Right lobe of liver (tissue), 6 donors: ENCODE results near the gene CBFA2T2. TPM values are rescaled to one million over a fixed set of nuclear protein-coding genes. Genes with fewer than 3 reads are reported as not detected.

ENCODE experiments used
- ATAC-seq, 4 donors: fragments of 200-7000 bp; cut with Tn5 transposase; one replicate each; pipeline ENCODE4 v1.9.1; 2020; ENCODE audit warnings: mild to moderate bottlenecking in 4 of 4, moderate library complexity in 4 of 4
- DNase-seq, 3 donors: peaks; one replicate each; pipeline ENCODE4 v3.0.0-alpha.2; 2020
- H3K27ac ChIP-seq, 3 donors: fragments of 200-600 bp; one replicate each; pipeline ENCODE4 v1.8.0; 2022
- H3K27me3 ChIP-seq, 2 donors: fragments of 200-600 bp; one replicate each; pipeline ENCODE4 v1.8.0; 2022
- H3K36me3 ChIP-seq, 4 donors: fragments of 200-600 bp; sonication (generic) in 1 of 4; one replicate each; pipeline versions ENCODE4 v1.5.1 to v1.8.0; 2017 to 2022; ENCODE audit warnings: control low read depth in 1 of 4
- H3K4me1 ChIP-seq, 4 donors: fragments of 200-600 bp; sonication (generic) in 1 of 4; one replicate each; pipeline versions ENCODE4 v1.5.1 to v1.8.0; 2017 to 2022; ENCODE audit warnings: control low read depth in 1 of 4
- H3K4me3 ChIP-seq, 3 donors: fragments of 200-600 bp; one replicate each; pipeline ENCODE4 v1.8.0; 2022
- H3K9me3 ChIP-seq, 4 donors: fragments of 200-600 bp; sonication (generic) in 1 of 4; one replicate each; pipeline versions ENCODE4 v1.5.1 to v1.8.0; 2017 to 2022; ENCODE audit warnings: control low read depth in 1 of 4
- POLR2A ChIP-seq: fragments of 450-650 bp; IDR thresholded peaks from one replicate; pipeline ENCODE4 v1.6.1; 2017; ENCODE audit warnings: antibody characterized with exemption, mild to moderate bottlenecking
- WGBS: methylation state at CpG from one replicate; pipeline ENCODE4 v1.1.6; 2018; ENCODE audit warnings: low coverage, low lambda C conversion rate; ENCODE audit not compliant: insufficient coverage; ENCODE audit errors: missing lambda C conversion rate; 5-methylcytosine and 5-hydroxymethylcytosine counted together
- intact Hi-C, 2 donors: fragments of 100-400 bp; cut with DNase I; formaldehyde crosslinking; loops; one replicate each; pipeline versions ENCODE4 v1.11.2 to v1.14.1; 2022
- total RNA-seq, 6 experiments: library from RNA; depleted of rRNA in 2 of 6; stranded (reverse); fragments of >200 nt in 2 of 6; fragmentation: NEBNext Ultra II Directional in 3 of 6; extraction: Animal tissue kit (Norgen Biotek cat#: 25700) in 3 of 6; gene quantifications; one replicate each; pipeline versions ENCODE4 v1.1.0 to v1.2.4, GENCODE V29; 2016 to 2023
- TF ChIP-seq, protein P1 (sequence below), 4 donors: fragments of 200-600 bp in 3 of 4; fragments of 450-650 bp in 1 of 4; IDR thresholded peaks; one replicate each; pipeline versions ENCODE4 v1.5.1 to v1.8.0; 2016 to 2022; ENCODE audit warnings: antibody characterized with exemption in 4 of 4, mild to moderate bottlenecking in 2 of 4
- donor health status: DM: no; HTN: yes; CAD: no.
- donor health status: DM: no; HTN: no; CAD: no.
- donor health status: DM: no; HTN: no; CAD: no.
- donor health status: DM: no; HTN: yes; CAD: no.
- donor health status: DM: no; HTN: yes; CAD: no.

Gene CBFA2T2
- total RNA-seq, 6 experiments from 2014 or later = 4.5 to 7.3 (median 5.6) TPM

GRCh38 chr20:33554914-33555420 lies 65.1 kb downstream of the CBFA2T2 start:
- intact Hi-C loops = no loop called here

DNA sequence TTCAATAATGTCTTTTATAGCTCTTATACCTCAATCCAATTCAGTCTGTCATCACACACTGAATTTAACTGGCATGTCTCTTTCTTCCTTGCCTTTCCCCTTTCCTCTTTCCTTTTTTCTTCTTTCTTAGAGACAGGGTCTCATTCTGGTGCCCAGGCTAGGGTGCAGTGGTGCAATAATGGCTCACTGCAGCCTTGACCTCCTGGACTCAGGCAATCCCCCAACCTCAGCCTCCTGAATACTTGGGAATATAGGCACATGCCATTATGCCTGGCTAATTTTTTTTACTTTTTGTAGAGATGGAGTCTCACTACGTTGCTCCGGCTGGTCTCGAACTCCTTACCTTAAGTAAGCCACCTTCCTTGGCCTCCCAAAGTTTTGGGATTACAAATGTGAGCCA lies 65.9 kb downstream of the CBFA2T2 start:
- H3K27me3 ChIP-seq = no peaks in the 10 kb centered on the region
- intact Hi-C loops = no loop called here
- WGBS = 51% methylated on average over 3 of the region's 3 CpGs
- no peak overlapping the region for H3K4me3 ChIP-seq
- peaks cover 0 to 31% (median 10%) of the 10 kb centered on the region in 4 donors for H3K4me1 ChIP-seq
- TF ChIP-seq, protein P1, sequence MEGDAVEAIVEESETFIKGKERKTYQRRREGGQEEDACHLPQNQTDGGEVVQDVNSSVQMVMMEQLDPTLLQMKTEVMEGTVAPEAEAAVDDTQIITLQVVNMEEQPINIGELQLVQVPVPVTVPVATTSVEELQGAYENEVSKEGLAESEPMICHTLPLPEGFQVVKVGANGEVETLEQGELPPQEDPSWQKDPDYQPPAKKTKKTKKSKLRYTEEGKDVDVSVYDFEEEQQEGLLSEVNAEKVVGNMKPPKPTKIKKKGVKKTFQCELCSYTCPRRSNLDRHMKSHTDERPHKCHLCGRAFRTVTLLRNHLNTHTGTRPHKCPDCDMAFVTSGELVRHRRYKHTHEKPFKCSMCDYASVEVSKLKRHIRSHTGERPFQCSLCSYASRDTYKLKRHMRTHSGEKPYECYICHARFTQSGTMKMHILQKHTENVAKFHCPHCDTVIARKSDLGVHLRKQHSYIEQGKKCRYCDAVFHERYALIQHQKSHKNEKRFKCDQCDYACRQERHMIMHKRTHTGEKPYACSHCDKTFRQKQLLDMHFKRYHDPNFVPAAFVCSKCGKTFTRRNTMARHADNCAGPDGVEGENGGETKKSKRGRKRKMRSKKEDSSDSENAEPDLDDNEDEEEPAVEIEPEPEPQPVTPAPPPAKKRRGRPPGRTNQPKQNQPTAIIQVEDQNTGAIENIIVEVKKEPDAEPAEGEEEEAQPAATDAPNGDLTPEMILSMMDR (IDR thresholded peaks at IDR 0.05) = no peak
- TF ChIP-seq POLR2A = no peak
- H3K9me3 ChIP-seq = no peaks in the 10 kb centered on the region
- no peaks in the 10 kb centered on the region for H3K36me3 ChIP-seq
- H3K27ac ChIP-seq = peak overlapping the region; percentile 27 to 85 (median 82)
- ATAC-seq (peak; percentile 36 to 64 (median 40)), DNase-seq (no peak)

More at GRCh38 chr20:33554914-33555420, 65.1 kb downstream of the CBFA2T2 start:
- Histone ChIP-seq H3K9me3 (no peaks in the 10 kb centered on the region), H3K4me1 (peaks cover 0 to 31% (median 10%) of the 10 kb centered on the region in 4 donors), H3K27ac (peak overlapping the region; percentile 27 to 85 (median 82)), H3K36me3 (no peaks in the 10 kb centered on the region), H3K27me3 (no peaks in the 10 kb centered on the region), H3K4me3 (no peak overlapping the region)
- ATAC-seq = peak; percentile 85 to 94 (median 90)
- WGBS = 8% methylated on average over 2 of the region's 2 CpGs
- DNase-seq = no peak
- TF ChIP-seq, protein P1 (IDR thresholded peaks at IDR 0.05) = no peak
- peak; percentile 43 for TF ChIP-seq POLR2A

DNA sequence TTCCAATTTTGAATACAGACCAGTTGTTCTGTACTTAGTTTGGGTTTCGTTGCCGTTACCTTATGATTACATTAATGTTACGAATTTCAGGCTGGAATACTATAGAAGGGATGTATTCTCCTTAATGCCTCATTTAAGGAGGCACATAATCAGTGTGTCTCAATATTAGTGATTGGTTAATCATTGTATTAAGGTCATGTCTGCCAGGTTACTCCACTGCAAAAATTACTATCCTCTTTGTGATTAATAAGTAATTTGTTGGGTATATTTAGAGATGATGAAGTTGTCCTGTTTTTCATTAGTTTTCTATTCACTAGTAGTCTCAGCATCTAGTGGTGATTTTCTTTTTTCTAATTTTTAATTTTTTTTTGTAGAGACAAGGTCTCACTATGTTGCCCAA lies 66.3 kb downstream of the CBFA2T2 start:
- WGBS = 27% methylated on average over 3 of the region's 3 CpGs
- Histone ChIP-seq H3K36me3 (no peaks in the 10 kb centered on the region), H3K4me1 (peaks cover 0 to 31% (median 10%) of the 10 kb centered on the region in 4 donors), H3K4me3 (no peak overlapping the region), H3K27ac (peak overlapping the region; percentile 27 to 85 (median 82)), H3K9me3 (no peaks in the 10 kb centered on the region), H3K27me3 (no peaks in the 10 kb centered on the region)
- ATAC-seq (peak; percentile 53 to 67 (median 59)), DNase-seq (no peak)
- TF ChIP-seq POLR2A = no peak
- TF ChIP-seq, protein P1 (IDR thresholded peaks at IDR 0.05) = no peak
- intact Hi-C loops = no loop called here

DNA sequence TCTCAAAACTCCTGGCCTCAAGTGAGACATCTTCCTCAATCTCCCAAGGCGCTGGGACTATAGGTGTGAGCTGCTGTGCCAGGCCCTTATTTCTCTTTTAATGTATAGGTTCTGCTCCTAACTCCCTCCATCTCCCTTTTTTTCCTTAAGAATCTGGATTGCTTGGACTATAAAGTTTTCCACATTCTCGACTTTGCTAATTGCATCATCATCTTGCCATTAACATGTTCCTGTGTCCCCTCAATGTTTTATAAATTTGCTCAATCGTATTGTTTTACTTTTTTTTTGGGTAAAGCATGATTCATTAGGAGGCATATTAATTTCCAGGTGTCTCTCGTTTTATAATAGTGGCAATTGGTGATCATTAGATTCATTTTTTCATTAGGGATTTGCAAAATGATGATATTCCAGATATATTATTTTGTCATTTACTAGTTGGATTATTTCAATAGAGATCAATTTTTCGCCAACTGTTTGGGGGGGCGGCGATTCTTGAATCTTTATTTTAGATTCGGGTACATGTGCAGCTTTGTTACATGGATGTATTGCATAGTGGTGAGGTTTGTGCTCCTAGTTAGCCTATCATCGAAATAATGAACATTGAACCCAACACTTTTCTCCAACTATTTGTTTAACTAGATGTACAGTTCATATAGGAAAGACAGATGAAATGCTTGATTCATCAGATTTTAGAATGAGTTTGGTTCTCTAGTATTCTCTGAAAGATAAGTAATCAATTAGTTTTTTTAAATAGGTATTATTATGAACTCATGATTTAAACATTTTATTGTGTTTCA lies 68.7 kb downstream of the CBFA2T2 start:
- TF ChIP-seq POLR2A = no peak
- TF ChIP-seq, protein P1 (IDR thresholded peaks at IDR 0.05) = no peak
- 89% methylated on average over 9 of the region's 9 CpGs for WGBS

More for the DNA sequence above, 68.7 kb downstream of the CBFA2T2 start:
- H3K9me3 ChIP-seq = no peaks in the 10 kb centered on the region
- no peak overlapping the region for H3K4me3 ChIP-seq
- DNase-seq = no peak
- intact Hi-C loops = no loop called here
- no peak overlapping the region for H3K27ac ChIP-seq
- H3K36me3 ChIP-seq = no peaks in the 10 kb centered on the region
- no peak for ATAC-seq
- no peaks in the 10 kb centered on the region for H3K27me3 ChIP-seq
- peaks cover 0 to 42% (median 13%) of the 10 kb centered on the region in 4 donors for H3K4me1 ChIP-seq
